Activated CD8-positive, alpha-beta memory T cell treated with anti-CD3 and anti-CD28 coated beads, Interleukin-2, amount 50 U/mL, for 24 hours (primary cell): ENCODE measurements around the gene PNMA8B.
"Not testable (repeated sequence)": the region's sequence is repeated elsewhere in the genome, so short reads cannot be mapped to it uniquely, and the experiment has no call there.

Source experiments
- DNase-seq: peaks from one replicate; pipeline ENCODE4 v3.0.0-alpha.2; 2020; ENCODE audit errors: extremely low read depth

The PNMA8B gene

GRCh38 chr19:46495786-46496099 is at the start of gene PNMA8B:
Gene PNMA8B (minus strand): TSS chr19:46495867. CDS start chr19:46495465, 402 bp downstream.
- DNase-seq = no peak

GRCh38 chr19:46544651-46545050 is 49.0 kb upstream of the PNMA8B start:
- DNase-seq = no peak

GRCh38 chr19:46542428-46543230 is 47.0 kb upstream of the PNMA8B start:
- DNase-seq = peak; percentile 62

- no peak for DNase-seq
Measured at GRCh38 chr19:46537136-46538097, 41.8 kb upstream of the PNMA8B start.

GRCh38 chr19:46536391-46536790 is 40.7 kb upstream of the PNMA8B start:
- DNase-seq = no peak

GRCh38 chr19:46533621-46534081 is 38.0 kb upstream of the PNMA8B start:
- no peak for DNase-seq

GRCh38 chr19:46533078-46533620 is 37.5 kb upstream of the PNMA8B start:
- no peak for DNase-seq

- no peak for DNase-seq
Measured at GRCh38 chr19:46530636-46531035, 35.0 kb upstream of the PNMA8B start.

- peak; percentile 45 for DNase-seq
Measured at GRCh38 chr19:46529622-46530451, 34.2 kb upstream of the PNMA8B start.

GRCh38 chr19:46528601-46529590 is 33.2 kb upstream of the PNMA8B start:
- no peak for DNase-seq

GRCh38 chr19:46526801-46527200 is 31.1 kb upstream of the PNMA8B start:
- not testable (repeated sequence) for DNase-seq

GRCh38 chr19:46524308-46524707 is 28.6 kb upstream of the PNMA8B start:
- no peak for DNase-seq

GRCh38 chr19:46522988-46523387 is 27.3 kb upstream of the PNMA8B start:
- not testable (repeated sequence) for DNase-seq

- DNase-seq = no peak
Measured at GRCh38 chr19:46521241-46521868, 25.7 kb upstream of the PNMA8B start.

- no peak for DNase-seq
Measured at GRCh38 chr19:46520616-46521015, 24.9 kb upstream of the PNMA8B start.

- no peak for DNase-seq
Measured at GRCh38 chr19:46517471-46517870, 21.8 kb upstream of the PNMA8B start.

GRCh38 chr19:46515879-46516350 is 20.2 kb upstream of the PNMA8B start:
- no peak for DNase-seq

GRCh38 chr19:46515290-46515609 is 19.6 kb upstream of the PNMA8B start:
- no peak for DNase-seq

- DNase-seq = no peak
Measured at GRCh38 chr19:46514589-46515289, 19.1 kb upstream of the PNMA8B start.
